ENCODE results near the gene ELFN2.

GRCh38 chr22:37337204-37337943 lies 89.9 kb downstream of the ELFN2 start:
- TF ChIP-seq POLR2AphosphoS5 (IDR thresholded peaks at IDR 0.05), result no peak
- TF ChIP-seq POLR2A (IDR thresholded peaks at IDR 0.05), result no peak

Measured in breast epithelium (tissue), 3 donors.